ENCODE data around the gene PRKD1. TPM values are rescaled to one million over a fixed set of nuclear protein-coding genes. Genes with fewer than 3 reads are reported as not detected.

Gene PRKD1
- total and polyA plus RNA-seq, 10 of the 15 experiments (the other 5 are each of a cell fraction or from before 2014, with no cell fraction given): 0.02 to 0.56 TPM; not detected in 8

- no peaks in the 10 kb centered on the region for H3K36me3 ChIP-seq (ENCODE audit: control insufficient read depth in 2 of 2, insufficient read depth in 2 of 2, low read length in 1 of 2)
- H3K4me1 ChIP-seq (ENCODE audit: control insufficient read depth, insufficient read depth, low read length): no peaks in the 10 kb centered on the region
- H3K79me2 ChIP-seq (ENCODE audit: control insufficient read depth, insufficient read depth, low read length): no peaks in the 10 kb centered on the region
- no TSS peak for BruUV-seq (replicated peaks)
- H3K9ac ChIP-seq (ENCODE audit: control insufficient read depth, insufficient read depth, low read length): no peak overlapping the region
- 18% methylated on average over 2 of the region's 2 CpGs for WGBS (ENCODE audit: insufficient coverage, insufficient replicate concordance, low lambda C conversion rate, missing lambda C conversion rate)
- RAD21 ChIA-PET (ENCODE audit: unreplicated experiment): no interaction called here
- H3K9me3 ChIP-seq (replicated peaks; ENCODE audit: control insufficient read depth, insufficient read depth, low read length): no peaks in the 10 kb centered on the region
- ATAC-seq (no peak), DNase-seq (ENCODE audit: low read depth, low spot score) (no peak), FAIRE-seq (no peak)
- CTCF ChIA-PET: no interaction called here
- no peak overlapping the region for H3K4me3 ChIP-seq
- intact Hi-C loops (cut with micrococcal nuclease; ENCODE audit: unreplicated experiment): no loop called here
- POLR2A ChIA-PET: no interaction called here
- H3K4me2 ChIP-seq (ENCODE audit: control insufficient read depth, insufficient read depth): no peak overlapping the region
- no peak overlapping the region for H3K27ac ChIP-seq (ENCODE audit: control insufficient read depth, insufficient read depth)
- no peak overlapping the region for H2AFZ ChIP-seq (ENCODE audit: control insufficient read depth, low read depth, low read length)
- H3K27me3 ChIP-seq (replicated peaks in 1 of 2; ENCODE audit: control insufficient read depth in 2 of 2, insufficient read depth in 2 of 2, low read length in 1 of 2): no peaks in the 10 kb centered on the region
- SMC1A ChIA-PET (ENCODE audit: uncharacterized antibody, unreplicated experiment): no interaction called here
- in situ Hi-C loops (cut with MboI): no loop called here
- H4K20me1 ChIP-seq (ENCODE audit: control insufficient read depth, insufficient read depth): no peaks in the 10 kb centered on the region
- no peak for TF ChIP-seq HDAC6 (IDR thresholded peaks at IDR 0.05; ENCODE audit: unreplicated experiment)
- TF ChIP-seq NR2F1 (conservative IDR thresholded peaks at IDR 0.05): no peak
- TF ChIP-seq RELB (IDR thresholded peaks at IDR 0.05; ENCODE audit: low read depth): no peak
- no peak for TF ChIP-seq BCLAF1 (IDR thresholded peaks at IDR 0.05)
- no peak for TF ChIP-seq ZNF592 (IDR thresholded peaks at IDR 0.05)
- no peak for TF ChIP-seq NRF1 (conservative IDR thresholded peaks at IDR 0.05; ENCODE audit: low read depth, low read length)
- TF ChIP-seq NFXL1 (IDR thresholded peaks at IDR 0.05; ENCODE audit: borderline replicate concordance): no peak
- no peak for TF ChIP-seq KLF5 (IDR thresholded peaks at IDR 0.05; ENCODE audit: partially characterized antibody)
- no peak for TF ChIP-seq ZZZ3 (IDR thresholded peaks at IDR 0.05; ENCODE audit: control insufficient read depth, insufficient read length, low read depth)
- TF ChIP-seq PKNOX1 (IDR thresholded peaks at IDR 0.05): no peak
- TF ChIP-seq USF1 (IDR thresholded peaks at IDR 0.05; ENCODE audit: borderline replicate concordance, extremely low read length, insufficient read depth, low read depth, low read length): no peak
- TF ChIP-seq E2F4 (IDR thresholded peaks at IDR 0.05; ENCODE audit: low read depth, low read length): no peak
These were observed 244.9 kb downstream of the PRKD1 start for GRCh38 chr14:29682789-29683188.
